ENCODE results near the gene SURF6. TPM values are rescaled to one million over a fixed set of nuclear protein-coding genes. Genes with fewer than 3 reads are reported as not detected.

Gene SURF6
- total RNA-seq, 1 experiment from 2014 or later = 56.3 TPM

DNA sequence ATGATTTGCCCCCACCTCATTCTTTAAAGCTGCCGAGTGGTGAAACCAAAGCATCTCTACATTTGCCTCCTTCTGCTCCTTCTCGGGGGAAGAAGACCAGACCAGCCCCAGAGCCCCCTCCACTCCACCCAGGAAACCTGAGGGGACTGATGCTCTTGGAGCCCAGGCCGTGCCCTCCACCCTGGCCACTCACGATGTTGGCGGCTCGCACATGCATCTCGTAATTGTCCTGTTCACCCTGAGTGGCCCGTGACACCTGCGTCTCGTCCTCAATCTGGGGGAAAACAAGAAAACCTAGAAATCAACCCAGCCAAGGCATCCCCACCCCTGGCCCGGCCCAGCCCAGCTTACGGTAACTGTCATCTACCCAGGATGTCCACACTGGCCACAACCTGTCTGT, 9.0 kb upstream of the SURF6 start:
- Histone ChIP-seq H3K4me1 (ENCODE audit: insufficient read depth, low read length) (no peaks in the 10 kb centered on the region; the same call in 1 of the 2 replicates), H3K27me3 (ENCODE audit: insufficient read depth, low read length) (no peaks in the 10 kb centered on the region), H2BK120ac (ENCODE audit: low read depth, low read length, poor library complexity, severe bottlenecking) (no peak overlapping the region), H3K14ac (ENCODE audit: insufficient read depth, low read length) (no peak overlapping the region), H3K27ac (ENCODE audit: insufficient read length, low read depth, low read length) (no peak overlapping the region), H3T11ph (ENCODE audit: low read length) (no peak overlapping the region), H4K20me1 (ENCODE audit: control insufficient read depth, insufficient read depth, insufficient read length) (no peaks in the 10 kb centered on the region), H3K18ac (ENCODE audit: insufficient read length, low read depth, low read length) (no peak overlapping the region), H3K56ac (ENCODE audit: insufficient read length, low read depth, low read length) (no peak overlapping the region), H4K91ac (ENCODE audit: insufficient read length, low read depth, low read length) (no peak overlapping the region), H3K4ac (ENCODE audit: low read depth, low read length) (no peak overlapping the region), H3K9me3 (ENCODE audit: control insufficient read depth, low read depth, low read length) (no peaks in the 10 kb centered on the region), H2BK5ac (ENCODE audit: insufficient read length, low read length) (no peak overlapping the region), H3K23ac (ENCODE audit: insufficient read length, low read depth, low read length) (no peak overlapping the region), H2BK12ac (ENCODE audit: insufficient read length, low read depth, low read length) (no peak overlapping the region), H3K9ac (ENCODE audit: extremely low read depth, insufficient read length, low read length) (no peak overlapping the region), H3K23me2 (ENCODE audit: insufficient read length, low read depth, low read length, poor library complexity, severe bottlenecking) (peaks cover 5% of the 10 kb centered on the region), H3K79me2 (ENCODE audit: insufficient read depth, low read length) (peaks cover 13% of the 10 kb centered on the region; the same call in 1 of the 2 replicates), H2BK15ac (ENCODE audit: low read depth, low read length) (no peak overlapping the region), H3K79me1 (ENCODE audit: insufficient read depth, low read depth, low read length, poor library complexity, severe bottlenecking) (peaks cover 10% of the 10 kb centered on the region), H3K4me2 (ENCODE audit: insufficient read depth, insufficient read length, low read length) (no peak overlapping the region), H2BK20ac (ENCODE audit: low read depth, low read length, poor library complexity, severe bottlenecking) (no peak overlapping the region), H2AFZ (ENCODE audit: low read length) (no peak overlapping the region), H4K5ac (ENCODE audit: insufficient read length, low read depth, low read length) (no peak overlapping the region), H2AK5ac (ENCODE audit: insufficient read length, low read length) (no peak overlapping the region), H4K8ac (replicated peaks; ENCODE audit: insufficient read length, low read depth, low read length) (no peak overlapping the region)
- H3K4me3 Mint-ChIP-seq = no peak overlapping the region
- peaks cover 65 to 88% (median 85%) of the 10 kb centered on the region in 3 experiments for H3K36me3 Mint-ChIP-seq (ENCODE audit: insufficient read depth in 1 of 3, low read depth in 3 of 3)
- DNase-seq = no peak
- H3K27ac Mint-ChIP-seq = no peak overlapping the region
- peaks cover 20 to 27% of the 10 kb centered on the region in 2 experiments for H3K4me1 Mint-ChIP-seq
- H3K27me3 Mint-ChIP-seq (ENCODE audit: low read depth) = no peaks in the 10 kb centered on the region
- no peak for TF ChIP-seq CTCF (conservative IDR thresholded peaks at IDR 0.05)
- no CpG with 5 or more reads among the region's 12 CpGs for WGBS (ENCODE audit: extremely low coverage, insufficient read length, low lambda C conversion rate)
- H3K9me3 Mint-ChIP-seq = peaks cover 0 to 3% of the 10 kb centered on the region in 2 experiments; a peak in 1 of 5 replicates

Measured in H9 (cell line).